Glomerular visceral epithelial cell (primary cell): ENCODE data around the gene CCDC200.
"Not testable (repeated sequence)": the region's sequence is repeated elsewhere in the genome, so short reads cannot be mapped to it uniquely, and the experiment has no call there.

ENCODE experiments used
- DNase-seq: peaks from one replicate; pipeline ENCODE4 v3.0.0-alpha.2; 2016; ENCODE audit errors: extremely low spot score

CCDC200 gene

DNA sequence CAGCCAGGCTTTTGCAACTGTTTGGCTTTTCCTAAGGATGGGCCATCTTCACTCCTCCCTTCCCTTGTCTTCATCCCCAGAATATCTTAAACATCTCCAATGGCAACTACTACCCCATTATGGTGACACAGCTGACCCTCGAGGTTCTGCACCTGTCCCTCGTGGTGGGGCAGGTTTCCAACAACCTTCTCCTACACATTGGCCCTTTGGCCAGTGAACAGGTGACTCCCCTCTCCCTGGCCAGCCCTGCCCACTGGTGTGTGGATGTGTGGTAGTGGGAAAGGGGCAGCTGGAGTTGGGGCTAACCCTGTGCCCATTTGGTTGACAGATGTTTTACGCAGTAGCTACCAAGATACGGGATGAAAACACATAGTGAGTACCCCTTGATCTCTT lies 12.1 kb downstream of the CCDC200 start:
- no peak for DNase-seq

DNA sequence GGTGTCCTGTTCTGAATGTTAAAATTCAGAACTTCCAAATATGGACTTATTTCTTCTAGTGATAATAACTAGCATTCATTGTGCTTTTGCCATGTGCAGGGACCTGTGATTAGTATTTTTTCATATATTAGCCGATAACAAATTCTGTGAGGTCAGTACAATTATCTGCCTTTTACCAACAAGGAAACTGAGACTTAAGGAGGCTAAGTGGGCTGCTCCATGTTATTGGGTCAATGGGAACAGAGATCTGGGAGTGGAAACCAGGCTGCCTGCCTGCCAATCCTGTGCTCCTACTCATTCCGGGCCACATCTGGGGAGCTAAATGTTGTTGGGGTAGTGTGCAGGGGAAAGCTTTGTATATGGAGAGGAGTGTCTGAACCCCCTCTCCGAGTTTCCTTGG lies 13.1 kb downstream of the CCDC200 start:
- no peak for DNase-seq

DNA sequence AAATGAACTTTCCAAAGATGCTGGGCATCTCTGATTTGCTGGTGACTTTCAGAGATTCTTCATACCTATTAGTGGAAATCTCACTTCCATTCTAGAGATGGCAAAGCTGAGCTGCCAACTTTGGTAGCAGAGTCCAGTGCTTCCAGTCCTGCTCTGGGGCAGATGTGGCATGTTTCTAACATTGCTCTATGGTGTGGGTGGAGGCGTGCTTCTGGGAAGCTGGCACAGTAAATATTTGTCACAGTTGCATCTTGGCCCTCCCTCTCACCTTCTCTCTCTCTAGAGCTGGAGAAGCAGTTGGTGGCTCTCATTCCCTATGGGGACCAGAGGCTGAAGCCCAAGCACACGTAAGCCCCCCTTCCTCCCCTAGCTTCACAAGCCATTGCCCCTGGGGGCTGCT lies 14.9 kb downstream of the CCDC200 start:
- no peak for DNase-seq

DNA sequence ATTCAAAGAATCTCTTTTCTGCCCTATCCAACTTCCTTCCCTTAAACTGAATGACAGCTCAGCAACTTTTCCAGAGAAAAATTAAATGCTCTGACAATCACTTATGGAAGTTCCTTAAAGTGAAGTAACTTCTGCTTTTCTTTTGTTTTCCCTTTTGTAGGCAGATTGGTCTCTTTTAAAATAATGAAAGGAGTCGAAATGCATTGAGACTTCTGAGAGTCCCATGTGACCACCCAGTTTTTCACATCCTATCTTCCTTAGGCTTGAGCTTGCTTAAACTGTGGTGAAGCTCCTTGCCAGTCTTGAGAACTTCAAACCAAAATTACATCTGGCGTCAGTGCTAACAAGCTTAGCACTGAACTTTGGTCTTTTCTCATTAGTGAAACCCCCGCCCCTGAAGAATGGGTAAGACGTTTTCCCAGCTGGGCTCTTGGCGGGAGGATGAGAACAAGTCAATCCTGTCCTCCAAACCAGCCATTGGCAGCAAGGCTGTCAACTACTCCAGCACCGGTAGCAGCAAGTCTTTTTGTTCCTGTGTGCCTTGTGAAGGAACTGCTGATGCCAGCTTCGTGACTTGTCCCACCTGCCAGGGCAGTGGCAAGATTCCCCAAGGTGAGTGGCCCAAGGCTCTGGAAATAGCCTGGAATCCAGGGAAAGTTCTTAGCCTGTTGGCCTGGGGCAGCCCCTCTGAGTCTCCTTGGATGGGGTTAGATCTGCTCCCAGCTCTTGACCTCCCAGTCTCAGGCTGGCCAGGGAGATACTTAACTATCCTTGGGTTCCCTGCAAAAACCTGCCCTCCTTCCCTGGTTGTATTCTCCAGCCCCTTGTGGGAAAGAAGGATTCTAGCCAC lies 15.6 kb downstream of the CCDC200 start:
- DNase-seq: no peak

DNA sequence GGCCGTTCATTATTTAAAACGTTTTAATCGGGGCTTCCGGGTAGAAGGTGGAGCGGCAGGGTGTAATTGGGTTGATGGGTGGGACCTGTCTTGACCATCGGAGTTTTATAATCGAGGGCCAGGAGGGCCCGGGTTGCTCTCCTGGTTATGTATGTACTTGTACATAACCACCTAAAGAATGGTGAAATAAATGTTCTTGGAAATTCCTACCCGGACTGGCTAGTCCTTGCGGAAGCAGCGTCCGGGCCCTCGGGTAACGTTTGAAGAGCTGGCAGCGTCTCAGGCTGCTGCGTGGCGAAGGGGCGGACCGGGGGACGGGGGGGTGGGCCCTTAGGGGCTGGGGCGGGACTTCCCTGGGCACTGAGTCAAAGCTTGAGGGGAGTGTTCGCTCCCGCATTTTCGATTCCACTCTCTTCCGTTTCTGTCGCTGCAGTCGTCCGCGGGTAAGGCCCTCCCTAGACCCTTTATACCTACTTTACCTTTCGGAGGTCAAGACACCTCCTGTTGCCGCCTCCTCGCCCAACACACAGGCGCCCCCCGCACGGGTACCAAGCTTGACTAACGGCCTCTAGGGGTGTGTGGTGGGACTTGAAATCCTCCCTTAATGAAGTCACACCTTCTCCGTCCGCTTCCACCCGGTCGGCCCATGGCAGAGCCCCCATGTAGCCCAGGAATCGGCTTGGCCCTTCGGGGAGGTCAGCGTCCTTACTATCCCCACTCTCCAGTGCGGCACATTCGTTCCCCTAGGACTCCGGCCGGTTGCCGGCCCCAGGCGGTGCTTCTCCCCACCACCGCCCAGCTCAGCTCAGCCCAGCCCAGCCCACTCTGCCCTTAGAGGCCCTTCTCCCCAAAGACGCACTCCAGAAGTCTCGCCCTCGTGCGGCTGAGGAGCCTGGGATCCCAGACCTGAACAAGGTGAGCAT lies 16.7 kb downstream of the CCDC200 start, which contains the start of gene TMEM106A:
Gene TMEM106A, plus strand, starts transcription at position 396 of the 923 bp plus-strand sequence. CDS start 1,167 bp downstream, outside the sequence.
- DNase-seq: peak; percentile 84

DNA sequence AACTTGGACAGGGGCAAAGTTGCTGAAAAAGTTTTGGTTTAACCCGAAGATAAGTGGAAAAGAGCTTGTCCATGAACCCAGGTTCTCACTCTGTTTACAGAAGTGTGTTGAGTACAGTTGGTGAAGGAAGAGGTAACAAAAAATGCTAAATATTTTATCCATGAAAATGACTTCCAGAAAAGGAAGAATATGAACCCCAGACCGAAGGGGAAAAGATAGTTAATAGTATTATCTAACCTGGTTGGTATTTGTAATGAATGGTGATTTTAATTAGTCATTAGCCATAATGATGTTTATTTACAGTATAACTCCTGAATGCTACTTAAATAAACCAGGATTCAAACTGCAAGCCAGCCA lies 17.3 kb downstream of the CCDC200 start:
- DNase-seq: no peak

DNA sequence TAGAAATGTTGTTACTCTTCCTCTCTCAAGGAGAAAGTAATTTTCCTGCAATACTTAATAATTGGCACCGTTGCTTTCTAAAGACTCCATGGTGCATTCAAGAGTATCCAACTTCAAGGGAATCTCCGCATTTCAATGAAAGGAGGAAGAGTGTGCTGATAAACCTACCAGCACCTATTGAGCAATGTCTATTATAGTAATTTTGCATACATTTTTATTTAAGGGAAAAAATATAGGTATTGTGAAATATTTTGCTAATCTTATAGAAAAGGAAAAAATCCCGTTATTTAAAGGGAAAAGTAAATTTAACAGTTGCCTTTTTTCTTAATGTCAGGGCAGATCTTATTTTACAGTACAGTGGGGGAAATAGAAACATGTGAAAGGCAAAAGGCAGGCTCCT lies 17.8 kb downstream of the CCDC200 start:
- no peak for DNase-seq

DNA sequence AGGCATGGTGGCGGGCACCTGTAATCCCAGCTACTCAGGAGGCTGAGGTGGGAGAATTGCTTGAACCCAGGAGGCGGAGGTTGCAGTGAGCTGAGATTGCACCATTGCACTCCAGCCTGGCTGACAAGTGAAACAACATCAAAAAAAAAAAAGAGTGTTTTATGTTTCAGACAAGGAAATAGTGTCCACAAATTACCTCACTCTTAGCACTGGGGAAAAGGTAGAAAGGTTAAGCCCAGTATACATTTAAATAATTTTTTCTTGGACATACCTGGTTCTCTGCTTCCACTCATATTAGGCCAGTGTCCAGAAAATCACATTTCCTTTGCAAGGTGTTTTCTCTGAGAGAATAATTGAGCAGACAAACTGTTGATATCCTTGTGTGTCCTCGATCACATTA lies 25.4 kb downstream of the CCDC200 start:
- DNase-seq: not testable (repeated sequence)

DNA sequence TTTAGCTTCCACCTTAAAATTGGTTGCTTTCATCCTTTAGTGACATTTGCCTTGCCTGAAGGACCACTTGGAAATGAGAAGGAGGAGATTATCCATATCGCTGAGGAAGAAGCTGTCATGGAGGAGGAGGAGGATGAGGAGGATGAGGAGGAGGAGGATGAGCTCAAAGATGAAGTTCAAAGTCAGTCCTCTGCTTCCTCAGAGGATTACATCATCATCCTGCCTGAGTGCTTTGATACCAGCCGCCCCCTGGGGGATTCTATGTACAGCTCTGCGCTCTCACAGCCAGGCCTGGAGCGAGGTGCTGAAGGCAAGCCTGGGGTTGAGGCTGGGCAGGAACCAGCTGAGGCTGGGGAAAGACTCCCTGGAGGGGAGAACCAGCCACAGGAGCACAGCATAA lies 28.3 kb downstream of the CCDC200 start:
- no peak for DNase-seq

DNA sequence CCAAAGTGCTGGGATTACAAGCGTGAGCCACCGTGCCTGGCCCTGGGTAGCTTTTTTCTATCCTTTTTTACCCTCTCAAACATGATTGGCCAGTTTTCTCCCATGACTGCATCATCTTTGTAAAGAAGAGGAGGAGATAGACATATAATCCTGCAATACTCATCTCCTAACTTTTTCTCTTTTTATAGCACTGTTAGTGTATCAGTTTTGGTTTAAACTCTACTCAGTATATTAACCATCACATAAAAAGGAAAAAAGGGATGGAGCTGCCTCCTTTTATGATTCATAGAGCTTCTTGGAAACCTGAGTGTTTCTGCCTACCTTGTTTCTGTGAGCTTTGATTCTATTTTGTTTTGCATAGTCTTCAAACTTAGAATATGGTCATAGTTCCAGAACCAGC lies 28.8 kb downstream of the CCDC200 start:
- DNase-seq: no peak

DNA sequence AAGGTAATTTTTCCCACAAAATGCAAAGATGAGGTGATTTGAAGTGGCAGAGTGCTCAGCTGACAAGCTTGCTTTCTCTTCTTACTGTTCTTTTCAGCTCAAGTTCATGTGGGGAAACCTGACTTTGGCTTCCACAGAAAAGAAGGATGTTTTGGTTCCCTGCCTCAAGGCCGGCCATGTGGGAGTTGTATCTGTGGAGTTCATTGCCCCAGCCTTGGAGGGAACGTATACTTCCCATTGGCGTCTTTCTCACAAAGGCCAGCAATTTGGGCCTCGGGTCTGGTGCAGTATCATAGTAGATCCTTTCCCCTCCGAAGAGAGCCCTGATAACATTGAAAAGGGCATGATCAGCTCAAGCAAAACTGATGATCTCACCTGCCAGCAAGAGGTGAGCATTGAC lies 35.2 kb downstream of the CCDC200 start:
- DNase-seq: no peak

DNA sequence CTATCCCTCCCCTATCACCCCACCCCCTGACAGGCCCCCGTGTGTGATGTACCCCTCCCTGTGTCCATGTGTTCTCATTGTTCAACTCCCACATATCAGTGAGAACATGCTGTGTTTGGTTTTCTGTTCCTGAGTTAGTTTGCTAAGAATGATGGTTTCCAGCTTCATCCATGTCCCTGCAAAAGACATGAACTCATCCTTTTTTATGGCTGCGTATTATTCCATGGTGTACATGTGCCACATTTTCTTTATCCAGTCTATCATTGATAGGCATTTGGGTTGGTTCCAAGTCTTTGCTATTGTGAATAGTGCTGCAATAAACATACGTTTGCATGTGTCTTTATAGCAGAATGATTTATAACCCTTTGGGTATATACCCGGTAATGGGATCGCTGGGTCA lies 41.8 kb downstream of the CCDC200 start:
- DNase-seq: not testable (repeated sequence)

DNA sequence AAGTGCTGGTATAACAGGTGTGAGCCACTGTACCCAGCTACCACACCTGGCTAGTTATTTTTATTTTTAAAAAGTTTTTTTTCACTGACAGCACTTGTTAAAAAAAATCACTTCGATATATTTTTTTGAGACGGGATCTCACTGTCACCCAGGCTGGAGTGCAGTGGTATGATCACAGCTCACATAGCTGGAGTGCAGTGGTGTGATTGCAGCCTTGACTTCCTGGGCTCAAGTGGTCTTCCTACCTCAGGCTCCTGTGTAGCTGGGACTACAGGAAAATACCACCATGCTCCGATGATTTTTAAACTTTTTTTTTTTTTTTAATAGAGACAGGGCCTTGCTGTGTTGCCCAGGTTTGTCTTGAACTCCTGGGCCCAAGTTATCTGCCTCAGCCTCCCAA lies 44.5 kb downstream of the CCDC200 start:
- no peak for DNase-seq

DNA sequence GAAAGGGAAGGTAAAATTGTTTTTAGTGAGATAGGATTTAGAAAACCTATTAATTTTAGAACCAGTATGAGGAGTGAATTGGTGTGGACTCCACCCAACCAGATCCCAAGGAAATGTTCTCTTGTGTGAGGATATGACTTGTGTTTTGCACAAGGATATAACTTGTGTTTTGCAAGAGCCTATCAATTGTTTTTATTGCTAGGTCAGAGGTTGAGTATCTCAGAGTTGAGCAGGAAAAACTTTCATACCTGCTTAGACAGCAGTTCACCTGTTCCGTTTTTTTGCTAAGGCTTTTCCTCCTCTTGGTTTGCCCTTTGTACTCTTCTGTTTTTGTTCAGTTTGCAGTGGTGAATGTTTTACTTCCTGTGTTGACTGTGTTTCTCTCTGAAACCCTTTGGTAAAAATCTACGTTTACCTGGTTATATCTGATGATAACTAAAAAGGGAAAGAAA lies 52.3 kb downstream of the CCDC200 start:
- no peak for DNase-seq

DNA sequence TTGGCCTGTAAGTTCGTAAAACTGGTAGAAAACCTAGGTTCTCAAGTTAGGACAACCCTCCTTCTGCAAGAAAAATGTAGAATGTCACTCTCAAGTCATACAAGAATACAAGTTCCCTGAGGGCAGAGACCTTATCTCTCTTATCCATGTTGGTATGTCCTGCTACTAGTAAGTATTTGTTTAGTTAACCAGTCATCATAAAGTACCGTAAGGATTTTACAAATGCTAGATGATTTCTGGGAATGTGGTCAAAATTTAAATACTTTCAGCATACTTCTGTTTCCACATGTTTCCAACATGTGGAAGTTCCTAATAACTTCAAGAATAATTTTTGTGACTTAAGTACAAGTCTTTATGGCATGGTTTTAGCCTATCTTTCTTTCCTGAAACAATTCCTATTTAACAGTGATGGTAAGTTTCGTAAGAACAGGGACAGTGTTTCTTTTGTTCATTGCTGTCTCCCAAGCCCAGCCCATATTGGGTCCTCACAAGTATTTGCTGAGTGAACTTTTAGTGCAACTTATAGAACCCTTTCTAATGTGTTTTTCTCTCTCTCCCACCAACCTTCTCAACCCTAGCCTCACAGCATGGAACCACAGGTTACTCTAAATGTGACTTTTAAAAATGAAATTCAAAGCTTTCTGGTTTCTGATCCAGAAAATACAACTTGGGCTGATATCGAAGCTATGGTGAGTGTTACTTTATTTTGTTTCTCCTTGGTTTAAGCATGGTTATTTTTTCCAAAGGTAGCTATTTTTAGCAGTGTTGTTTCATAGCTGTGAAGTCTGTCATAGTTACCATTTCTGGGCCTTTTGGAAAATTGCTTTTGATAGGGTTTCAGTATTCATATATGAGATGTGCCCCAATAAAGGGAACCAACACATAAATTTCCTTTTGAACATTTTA lies 53.0 kb downstream of the CCDC200 start:
- DNase-seq: no peak

DNA sequence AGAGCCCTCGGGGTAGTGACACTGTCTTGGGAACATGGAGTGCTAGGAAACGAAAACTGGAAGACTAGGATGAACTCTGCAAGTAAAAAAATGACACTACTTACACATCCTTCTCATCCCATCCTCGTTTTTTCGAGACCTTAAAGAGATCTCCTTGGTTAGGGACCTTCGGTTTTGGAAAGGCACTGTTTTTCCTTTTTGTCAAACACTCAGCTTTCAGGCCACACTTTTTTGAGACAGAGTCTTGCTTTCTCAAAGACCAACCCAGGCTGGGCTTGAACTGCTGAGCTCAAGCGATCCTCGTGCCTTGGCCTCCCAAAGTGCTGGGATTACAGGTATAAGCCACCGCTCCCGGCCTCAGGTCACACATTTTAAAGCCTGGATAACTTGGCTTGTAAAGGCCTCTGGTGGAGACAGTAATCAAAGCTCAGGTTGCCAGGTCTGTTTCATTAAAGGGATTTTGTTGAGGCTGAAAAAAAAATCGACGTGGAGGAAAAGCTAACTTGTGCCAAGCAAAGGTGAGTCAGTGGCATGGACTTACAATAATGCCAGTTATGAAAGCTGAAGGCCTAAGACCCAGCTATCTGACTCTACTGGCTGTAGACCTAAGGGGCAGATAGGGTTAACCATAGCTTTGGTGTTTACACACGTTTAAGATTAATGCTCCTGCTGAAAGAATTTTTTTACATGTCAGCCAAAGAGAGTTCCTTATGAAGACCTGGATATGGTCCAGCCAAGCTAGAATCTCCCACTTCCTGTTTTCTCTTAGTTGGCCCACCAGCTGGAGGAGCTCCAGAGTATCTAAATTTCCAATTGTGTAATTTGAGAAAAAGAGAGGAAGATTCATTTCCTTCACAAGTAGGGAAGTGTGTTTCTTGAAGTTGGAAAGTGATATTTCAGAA lies 56.6 kb downstream of the CCDC200 start:
- DNase-seq: peak; percentile 86
